ENCODE results near the gene SLC29A4. TPM values are rescaled to one million over a fixed set of nuclear protein-coding genes. Genes with fewer than 3 reads are reported as not detected.

The SLC29A4 gene
- polyA plus RNA-seq, 1 of the 3 experiments (the other 2 are of a cell fraction), result 12.3 TPM

DNA sequence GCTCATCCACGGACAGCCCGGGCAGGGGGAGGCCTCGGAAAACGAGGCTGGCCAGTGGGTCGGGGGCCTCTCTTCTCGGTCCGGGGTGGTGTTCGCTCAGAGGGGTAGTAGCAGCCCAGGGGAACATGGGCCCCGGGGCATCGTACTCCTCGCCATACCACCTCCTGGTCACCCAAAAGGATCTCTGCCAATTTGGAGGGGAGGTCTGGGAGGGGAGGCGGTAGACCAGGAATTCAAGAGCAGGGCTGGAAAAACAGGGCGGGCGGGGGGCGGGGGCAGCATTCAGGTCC is 67.4 kb downstream of the SLC29A4 start (continued):
- TF ChIP-seq, protein P1, sequence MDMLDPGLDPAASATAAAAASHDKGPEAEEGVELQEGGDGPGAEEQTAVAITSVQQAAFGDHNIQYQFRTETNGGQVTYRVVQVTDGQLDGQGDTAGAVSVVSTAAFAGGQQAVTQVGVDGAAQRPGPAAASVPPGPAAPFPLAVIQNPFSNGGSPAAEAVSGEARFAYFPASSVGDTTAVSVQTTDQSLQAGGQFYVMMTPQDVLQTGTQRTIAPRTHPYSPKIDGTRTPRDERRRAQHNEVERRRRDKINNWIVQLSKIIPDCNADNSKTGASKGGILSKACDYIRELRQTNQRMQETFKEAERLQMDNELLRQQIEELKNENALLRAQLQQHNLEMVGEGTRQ (IDR thresholded peaks at IDR 0.05; ENCODE audit: borderline replicate concordance, low read depth, low read length), result no peak
- TF ChIP-seq ELF1 (IDR thresholded peaks at IDR 0.05), result no peak
- TF ChIP-seq YY1 (IDR thresholded peaks at IDR 0.05; ENCODE audit: low read depth), result no peak

DNA sequence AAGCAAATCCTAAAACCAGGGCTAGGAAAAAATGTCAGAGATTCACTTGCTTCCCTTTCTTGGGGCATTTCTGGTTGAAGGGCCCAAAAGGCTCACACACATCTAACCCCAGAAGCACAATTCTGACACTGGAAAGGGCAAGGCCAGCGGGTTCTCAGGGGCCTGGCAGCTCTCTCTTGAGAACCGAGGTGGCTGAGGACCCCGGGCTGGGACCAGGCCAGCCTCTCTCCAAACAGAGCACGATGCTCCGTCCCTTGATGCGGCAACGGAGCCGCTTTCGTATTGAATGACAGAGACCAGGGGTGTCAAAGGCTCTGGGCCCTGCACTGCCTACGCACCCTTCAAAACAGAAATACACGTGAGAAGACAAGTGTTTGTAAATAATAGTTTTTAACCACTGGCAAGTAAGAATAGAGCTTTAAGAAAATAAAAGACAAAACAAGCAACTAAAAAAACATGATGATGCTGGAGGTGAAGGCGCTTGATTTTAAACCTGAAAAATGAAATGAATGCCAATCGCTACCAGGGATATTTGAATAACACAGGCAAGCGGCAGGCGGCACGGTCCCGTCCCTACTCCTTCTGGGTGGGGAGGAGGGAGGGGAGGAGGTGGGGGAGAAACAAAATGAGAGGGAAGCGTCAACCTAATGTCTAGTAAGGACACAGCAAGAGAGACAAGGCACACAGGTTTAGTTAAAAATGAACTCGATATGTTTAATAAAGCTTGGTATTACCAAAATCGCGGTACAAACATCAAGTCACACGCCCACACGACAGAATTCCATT is 68.0 kb downstream of the SLC29A4 start:
- H3K4me2 ChIP-seq, result no peak overlapping the region
- H3K9me2 ChIP-seq, result no peaks in the 10 kb centered on the region
- ChIA-PET POLR2A (no interaction called here), CTCF (interaction anchor here (1.5 to 8.3 kb wide), 3 partner anchors 15 to 111 kb away, joined by 5 to 94 read pairs (median 6); no protein-coding TSS in a partner anchor)
- no peak overlapping the region for H2AFZ ChIP-seq (ENCODE audit: low read depth)
- no peak overlapping the region for H3K27ac ChIP-seq (ENCODE audit: low read depth in 2 of 2, low read length in 1 of 2)
- H3K9ac ChIP-seq, result no peak overlapping the region
- H3K79me2 ChIP-seq (ENCODE audit: insufficient read depth), result peaks cover 86% of the 10 kb centered on the region
- no peaks in the 10 kb centered on the region for H3K27me3 ChIP-seq (ENCODE audit: insufficient read depth)
- H3K4me3 ChIP-seq (ENCODE audit: low read depth in 2 of 2, low read length in 1 of 2), result no peak overlapping the region
- 96% methylated on average over 23 of the region's 23 CpGs for WGBS (ENCODE audit: low lambda C conversion rate)
- peaks cover 35 to 39% of the 10 kb centered on the region in 2 experiments for H3K36me3 ChIP-seq (replicated peaks in 1 of 2; ENCODE audit: control insufficient read depth in 1 of 2, insufficient read depth in 2 of 2, low read length in 1 of 2)
- H3K9me3 ChIP-seq, result no peaks in the 10 kb centered on the region
- TF ChIP-seq GABPA (IDR thresholded peaks at IDR 0.05; ENCODE audit: low read depth), result no peak
- no peak for TF ChIP-seq TAF1 (IDR thresholded peaks at IDR 0.05; ENCODE audit: borderline replicate concordance, low read depth, low read length)
- TF ChIP-seq JUND (IDR thresholded peaks at IDR 0.05), result no peak
- no peak for TF ChIP-seq TCF12 (IDR thresholded peaks at IDR 0.05)
- TF ChIP-seq FOSL2 (IDR thresholded peaks at IDR 0.05; ENCODE audit: borderline replicate concordance, low read depth), result no peak
- TF ChIP-seq CHD2 (IDR thresholded peaks at IDR 0.05; ENCODE audit: low read length, partially characterized antibody), result no peak
- TF ChIP-seq, protein P2, sequence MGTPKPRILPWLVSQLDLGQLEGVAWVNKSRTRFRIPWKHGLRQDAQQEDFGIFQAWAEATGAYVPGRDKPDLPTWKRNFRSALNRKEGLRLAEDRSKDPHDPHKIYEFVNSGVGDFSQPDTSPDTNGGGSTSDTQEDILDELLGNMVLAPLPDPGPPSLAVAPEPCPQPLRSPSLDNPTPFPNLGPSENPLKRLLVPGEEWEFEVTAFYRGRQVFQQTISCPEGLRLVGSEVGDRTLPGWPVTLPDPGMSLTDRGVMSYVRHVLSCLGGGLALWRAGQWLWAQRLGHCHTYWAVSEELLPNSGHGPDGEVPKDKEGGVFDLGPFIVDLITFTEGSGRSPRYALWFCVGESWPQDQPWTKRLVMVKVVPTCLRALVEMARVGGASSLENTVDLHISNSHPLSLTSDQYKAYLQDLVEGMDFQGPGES (IDR thresholded peaks at IDR 0.05; ENCODE audit: low read depth, low read length), result no peak
- TF ChIP-seq, protein P3, sequence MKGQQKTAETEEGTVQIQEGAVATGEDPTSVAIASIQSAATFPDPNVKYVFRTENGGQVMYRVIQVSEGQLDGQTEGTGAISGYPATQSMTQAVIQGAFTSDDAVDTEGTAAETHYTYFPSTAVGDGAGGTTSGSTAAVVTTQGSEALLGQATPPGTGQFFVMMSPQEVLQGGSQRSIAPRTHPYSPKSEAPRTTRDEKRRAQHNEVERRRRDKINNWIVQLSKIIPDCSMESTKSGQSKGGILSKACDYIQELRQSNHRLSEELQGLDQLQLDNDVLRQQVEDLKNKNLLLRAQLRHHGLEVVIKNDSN (IDR thresholded peaks at IDR 0.05; ENCODE audit: borderline replicate concordance, low read depth), result no peak
- TF ChIP-seq NFIC (IDR thresholded peaks at IDR 0.05; ENCODE audit: borderline replicate concordance), result no peak
- TF ChIP-seq, protein P1 (IDR thresholded peaks at IDR 0.05; ENCODE audit: borderline replicate concordance, low read depth, low read length), result no peak
- no peak for TF ChIP-seq SMC3 (IDR thresholded peaks at IDR 0.05; ENCODE audit: low read depth, low read length)
- peaks cover 66% of the 10 kb centered on the region for H4K20me1 ChIP-seq (ENCODE audit: insufficient read depth)
- peaks cover 12 to 15% of the 10 kb centered on the region in 2 experiments; a peak in 2 of 4 replicates for H3K4me1 ChIP-seq (ENCODE audit: control insufficient read depth in 1 of 2, insufficient read depth in 2 of 2, low read depth in 1 of 2, low read length in 1 of 2)
- H3F3A ChIP-seq (replicated peaks; ENCODE audit: insufficient read depth), result peaks cover 4% of the 10 kb centered on the region
- no peak for DNase-seq
